ENCODE results near the gene PACS2.

PACS2 gene

GRCh38 chr14:105389976-105390848 lies 75.7 kb downstream of the PACS2 start:
- no peak for DNase-seq

GRCh38 chr14:105390849-105391500 lies 76.4 kb downstream of the PACS2 start:
- no peak for DNase-seq

- DNase-seq = no peak
Observed at GRCh38 chr14:105391541-105391940, 77.0 kb downstream of the PACS2 start.

GRCh38 chr14:105392131-105393090 lies 77.9 kb downstream of the PACS2 start:
- no peak for DNase-seq

GRCh38 chr14:105393151-105393550 lies 78.6 kb downstream of the PACS2 start:
- DNase-seq = no peak

GRCh38 chr14:105394714-105395537 lies 80.4 kb downstream of the PACS2 start:
- DNase-seq = no peak

GRCh38 chr14:105395538-105395854 lies 80.9 kb downstream of the PACS2 start:
- no peak for DNase-seq

- no peak for DNase-seq
Observed at GRCh38 chr14:105397350-105397931, 82.9 kb downstream of the PACS2 start.

- peak; percentile 94 to 96 for DNase-seq
Observed at GRCh38 chr14:105398044-105398725, 83.6 kb downstream of the PACS2 start, which contains the start of gene TEX22. Gene TEX22 (plus strand): TSS chr14:105398538. CDS start chr14:105399341, 803 bp downstream.

GRCh38 chr14:105398726-105399465 lies 84.3 kb downstream of the PACS2 start:
- DNase-seq = no peak

GRCh38 chr14:105399466-105399775 lies 84.9 kb downstream of the PACS2 start:
- no peak for DNase-seq

- no peak for DNase-seq
Observed at GRCh38 chr14:105400016-105400415, 85.5 kb downstream of the PACS2 start.

GRCh38 chr14:105401699-105402098 lies 87.2 kb downstream of the PACS2 start:
- no peak for DNase-seq

GRCh38 chr14:105408592-105408991 lies 94.0 kb downstream of the PACS2 start:
- no peak for DNase-seq

- DNase-seq = no peak
Observed at GRCh38 chr14:105409364-105409763, 94.8 kb downstream of the PACS2 start.

GRCh38 chr14:105410642-105411016 lies 96.1 kb downstream of the PACS2 start:
- no peak for DNase-seq

- DNase-seq = no peak
Observed at GRCh38 chr14:105411017-105411941, 96.7 kb downstream of the PACS2 start.

GRCh38 chr14:105411985-105412770 lies 97.6 kb downstream of the PACS2 start:
- DNase-seq = no peak

All from stimulated activated CD4-positive, alpha-beta T cell treated with anti-CD3 and anti-CD28 coated beads, Interleukin-2, amount 100 ng/mL, for 48 hours (primary cell).